SU-DHL-6 (cell line): ENCODE measurements around the gene ATP9A.

Source experiments
- H2AFZ ChIP-seq: fragments of 200-600 bp; sonication (generic); 2 replicates; pipeline ENCODE4 v1.6.1; 2014; ENCODE audit warnings: low read depth, mild to moderate bottlenecking, moderate library complexity, mixed read lengths, antibody characterized with exemption, low read length; ENCODE audit not compliant: severe bottlenecking
- H3F3A ChIP-seq: fragments of 200-600 bp; shearing (Covaris generic); 2 replicates; pipeline ENCODE4 v1.6.0; 2016; ENCODE audit warnings: antibody characterized with exemption, mild to moderate bottlenecking; ENCODE audit not compliant: insufficient read depth
- H3K27ac ChIP-seq: fragments of 200-600 bp; sonication (generic); 2 replicates; pipeline ENCODE4 v1.5.1; 2016; ENCODE audit warnings: low read depth, mild to moderate bottlenecking, low read length, moderate library complexity, mixed read lengths
- H3K27me3 ChIP-seq: fragments of 200-600 bp; sonication (generic), shearing (Covaris generic); 2 replicates; pipeline ENCODE4 v1.6.0; 2014; ENCODE audit warnings: mild to moderate bottlenecking, low read length
- H3K36me3 ChIP-seq: fragments of 200-600 bp; sonication (generic); 2 replicates; pipeline ENCODE4 v1.6.1; 2014; ENCODE audit warnings: mild to moderate bottlenecking, low read length, mixed read lengths
- H3K4me2 ChIP-seq: fragments of 300-600, 200-600 bp; shearing (Covaris generic), sonication (generic); 2 replicates; pipeline ENCODE4 v1.6.0; 2014; ENCODE audit warnings: low read length, low read depth, mild to moderate bottlenecking; ENCODE audit not compliant: poor library complexity, severe bottlenecking
- H3K4me3 ChIP-seq: fragments of 200-600 bp; sonication (generic); 2 replicates; pipeline ENCODE4 v1.5.1; 2014; ENCODE audit warnings: antibody characterized with exemption, low read length, mild to moderate bottlenecking, mixed read lengths; ENCODE audit not compliant: insufficient read depth, poor library complexity, severe bottlenecking
- H3K79me2 ChIP-seq: fragments of 200-600 bp; sonication (generic); 2 replicates; pipeline ENCODE4 v1.6.1; 2014; ENCODE audit warnings: mild to moderate bottlenecking, low read length, moderate library complexity; ENCODE audit not compliant: insufficient read depth
- H3K9ac ChIP-seq: fragments of 200-600 bp; sonication (generic); 2 replicates; pipeline ENCODE4 v1.7.0; 2014; ENCODE audit warnings: mild to moderate bottlenecking, low read length
- H3K9me2 ChIP-seq: fragments of 200-600 bp; sonication (generic); replicated peaks from 2 replicates; pipeline ENCODE4 v1.6.1; 2014; ENCODE audit warnings: low read length; ENCODE audit not compliant: insufficient read depth
- H3K9me3 ChIP-seq: fragments of 200-600 bp; sonication (generic); 2 replicates; pipeline ENCODE4 v1.6.1; 2014; ENCODE audit warnings: low read length, mixed read lengths; ENCODE audit not compliant: insufficient read depth
- H4K20me1 ChIP-seq: fragments of 200-600 bp; sonication (generic); 2 replicates; pipeline ENCODE4 v1.6.1; 2014; ENCODE audit warnings: low read depth, mild to moderate bottlenecking, antibody characterized with exemption, low read length, moderate library complexity, mixed read lengths
- CTCF ChIP-seq: fragments of 200-600 bp; sonication (generic); IDR thresholded peaks from one replicate; pipeline ENCODE4 v1.5.1; 2017; ENCODE audit warnings: antibody characterized with exemption, mild to moderate bottlenecking, low read length, moderate library complexity; ENCODE audit not compliant: insufficient read depth, poor library complexity, severe bottlenecking
- EZH2phosphoT487 ChIP-seq: fragments of 200-600 bp; sonication (generic), shearing (Covaris generic); conservative IDR thresholded peaks from 2 replicates; pipeline ENCODE4 v1.6.1; 2018; ENCODE audit warnings: mild to moderate bottlenecking, antibody characterized with exemption, low read length, moderate library complexity, mixed read lengths

ATP9A gene

GRCh38 chr20:51750037-51750769 lies 18.0 kb downstream of the ATP9A start:
- Histone ChIP-seq H2AFZ (no peak overlapping the region), H3K9ac (no peak overlapping the region), H3F3A (no peaks in the 10 kb centered on the region), H3K4me2 (no peak overlapping the region), H3K36me3 (no peaks in the 10 kb centered on the region), H4K20me1 (no peaks in the 10 kb centered on the region), H3K27ac (no peak overlapping the region), H3K79me2 (no peaks in the 10 kb centered on the region), H3K27me3 (no peaks in the 10 kb centered on the region), H3K4me3 (no peak overlapping the region), H3K9me2 (no peaks in the 10 kb centered on the region), H3K9me3 (no peaks in the 10 kb centered on the region)
- TF ChIP-seq CTCF (no peak), EZH2phosphoT487 (no peak)

- no peak overlapping the region for H3K4me3 ChIP-seq
Observed at GRCh38 chr20:51749674-51750036, 18.5 kb downstream of the ATP9A start.

GRCh38 chr20:51747182-51747911 lies 20.8 kb downstream of the ATP9A start:
- Histone ChIP-seq H2AFZ (no peak overlapping the region), H3K27ac (no peak overlapping the region), H3F3A (no peaks in the 10 kb centered on the region), H3K36me3 (no peaks in the 10 kb centered on the region), H3K79me2 (no peaks in the 10 kb centered on the region), H3K4me3 (no peak overlapping the region), H3K9me3 (no peaks in the 10 kb centered on the region), H3K27me3 (no peaks in the 10 kb centered on the region), H3K9me2 (no peaks in the 10 kb centered on the region), H3K9ac (no peak overlapping the region), H4K20me1 (no peaks in the 10 kb centered on the region), H3K4me2 (no peak overlapping the region)
- TF ChIP-seq EZH2phosphoT487 (no peak), CTCF (no peak)

More at GRCh38 chr20:51749674-51750036, 18.5 kb downstream of the ATP9A start:
- Histone ChIP-seq H3K9me3 (no peaks in the 10 kb centered on the region), H3K79me2 (no peaks in the 10 kb centered on the region), H3K9me2 (no peaks in the 10 kb centered on the region), H3K27me3 (no peaks in the 10 kb centered on the region), H3K9ac (no peak overlapping the region), H3K36me3 (no peaks in the 10 kb centered on the region), H3K4me2 (no peak overlapping the region), H2AFZ (no peak overlapping the region), H3K27ac (no peak overlapping the region), H3F3A (no peaks in the 10 kb centered on the region), H4K20me1 (no peaks in the 10 kb centered on the region)
- TF ChIP-seq EZH2phosphoT487 = no peak
- TF ChIP-seq CTCF = no peak
